Adipocyte (in vitro differentiated cells): ENCODE results near the gene BHLHA15.
"Not testable (repeated sequence)": the region's sequence is repeated elsewhere in the genome, so short reads cannot be mapped to it uniquely, and the experiment has no call there.

Source experiments
- DNase-seq: peaks from one replicate; pipeline ENCODE4 v3.0.0-alpha.2; 2015; ENCODE audit warnings: low read depth
- H3K27me3 ChIP-seq: replicated peaks from 2 replicates; pipeline ENCODE4 v1.7.0; 2013; ENCODE audit warnings: mild to moderate bottlenecking, low read length, moderate library complexity; ENCODE audit not compliant: control insufficient read depth, insufficient read depth
- H3K36me3 ChIP-seq: 2 replicates; pipeline ENCODE4 v1.7.0; 2013; ENCODE audit warnings: low read length, mild to moderate bottlenecking, moderate library complexity; ENCODE audit not compliant: control insufficient read depth, insufficient read depth, severe bottlenecking
- H3K4me1 ChIP-seq: 2 replicates; pipeline ENCODE4 v1.7.0; 2013; ENCODE audit warnings: mild to moderate bottlenecking, low read length, moderate library complexity; ENCODE audit not compliant: control insufficient read depth, insufficient read depth
- H3K4me3 ChIP-seq: 2 replicates; pipeline ENCODE4 v1.7.0; 2013; ENCODE audit warnings: mild to moderate bottlenecking, low read length, moderate library complexity
- H3K9ac ChIP-seq: 2 replicates; pipeline ENCODE4 v1.7.0; 2013; ENCODE audit warnings: mild to moderate bottlenecking, low read length, moderate library complexity
- H3K9me3 ChIP-seq: 2 replicates; pipeline ENCODE4 v1.7.0; 2013; ENCODE audit warnings: mild to moderate bottlenecking, low read length, moderate library complexity; ENCODE audit not compliant: control insufficient read depth

Gene BHLHA15

DNA sequence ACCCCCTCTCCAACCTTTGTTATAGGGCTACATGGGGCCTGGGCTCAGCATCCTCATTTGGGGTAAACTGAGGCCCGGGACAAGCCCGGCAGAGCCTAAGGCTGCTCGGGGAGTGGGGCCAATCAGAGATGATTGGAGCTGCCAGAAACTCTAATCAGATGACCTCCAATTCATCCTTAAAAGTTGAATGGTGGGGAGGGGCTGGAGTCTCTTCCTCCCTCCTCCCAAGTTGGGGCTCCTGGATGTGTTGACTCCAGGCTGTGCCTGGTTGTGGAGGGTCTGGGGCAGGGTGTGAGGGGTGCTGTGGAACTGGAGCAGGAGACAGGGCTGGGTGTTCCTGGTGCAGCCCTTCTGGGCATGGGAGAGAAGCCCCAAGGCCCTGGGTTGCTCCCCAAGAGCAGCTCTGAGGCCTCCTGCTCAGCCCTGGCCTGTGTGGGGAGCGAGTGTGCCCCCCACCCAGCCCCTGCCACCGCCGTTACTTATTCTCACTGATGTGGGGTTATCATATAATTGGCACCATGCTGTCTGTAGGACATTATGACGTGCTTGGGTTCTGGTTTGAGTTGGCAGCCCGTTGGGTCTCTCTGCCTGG is 2.2 kb downstream of the BHLHA15 start:
- H3K36me3 ChIP-seq = no peaks in the 10 kb centered on the region
- no peaks in the 10 kb centered on the region for H3K9me3 ChIP-seq
- no peak overlapping the region for H3K9ac ChIP-seq
- H3K4me3 ChIP-seq = no peak overlapping the region
- no peak for DNase-seq
- no peaks in the 10 kb centered on the region for H3K27me3 ChIP-seq
- no peaks in the 10 kb centered on the region for H3K4me1 ChIP-seq

DNA sequence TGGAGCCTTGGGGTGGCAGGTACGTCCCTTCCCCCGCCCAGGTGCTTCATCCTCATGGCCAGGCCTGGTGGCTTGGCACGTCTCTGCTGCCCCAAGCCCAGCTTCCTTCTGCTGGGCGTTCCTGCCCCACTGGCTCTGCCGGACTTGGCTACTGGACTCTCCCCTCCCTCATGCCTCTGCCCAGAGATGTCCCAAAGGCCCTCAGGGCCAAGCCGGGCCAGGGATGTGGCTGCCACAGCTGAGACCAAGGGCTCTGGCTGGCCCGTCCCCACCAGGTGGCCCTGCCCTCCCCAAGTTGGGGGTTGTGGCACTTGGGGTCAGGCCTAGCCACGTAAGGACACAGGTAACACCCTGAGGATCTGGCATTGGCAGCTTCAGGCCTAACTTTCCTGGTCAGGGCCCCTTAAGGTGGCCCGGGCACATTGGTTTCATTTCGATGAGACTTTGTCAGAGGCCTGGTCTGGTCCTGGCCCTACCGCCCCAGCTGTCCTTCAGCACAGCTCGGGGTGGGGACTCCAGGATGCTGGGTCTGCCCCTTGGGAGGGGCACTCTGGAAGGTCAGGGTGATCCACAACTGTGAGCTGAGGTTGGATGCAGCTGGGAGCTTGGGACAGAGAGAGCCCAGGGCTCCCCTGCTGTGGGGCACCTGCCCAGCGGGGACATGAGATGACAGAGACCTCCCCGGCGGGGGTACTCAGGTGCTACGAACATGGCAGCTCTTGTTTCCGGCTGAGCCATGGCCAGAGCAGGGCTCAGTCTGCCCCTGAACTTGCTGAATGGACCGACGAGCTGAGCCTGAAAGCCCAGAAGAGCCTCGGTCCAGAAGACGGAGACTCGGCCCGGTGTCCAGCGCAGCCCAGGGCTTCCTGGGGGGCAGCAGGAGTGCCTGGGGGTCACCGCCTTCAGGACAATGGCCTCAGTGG is 2.9 kb downstream of the BHLHA15 start:
- no peaks in the 10 kb centered on the region for H3K9me3 ChIP-seq
- no peak overlapping the region for H3K4me3 ChIP-seq
- H3K4me1 ChIP-seq = no peaks in the 10 kb centered on the region
- no peaks in the 10 kb centered on the region for H3K27me3 ChIP-seq
- H3K9ac ChIP-seq = no peak overlapping the region
- H3K36me3 ChIP-seq = no peaks in the 10 kb centered on the region
- DNase-seq = no peak

DNA sequence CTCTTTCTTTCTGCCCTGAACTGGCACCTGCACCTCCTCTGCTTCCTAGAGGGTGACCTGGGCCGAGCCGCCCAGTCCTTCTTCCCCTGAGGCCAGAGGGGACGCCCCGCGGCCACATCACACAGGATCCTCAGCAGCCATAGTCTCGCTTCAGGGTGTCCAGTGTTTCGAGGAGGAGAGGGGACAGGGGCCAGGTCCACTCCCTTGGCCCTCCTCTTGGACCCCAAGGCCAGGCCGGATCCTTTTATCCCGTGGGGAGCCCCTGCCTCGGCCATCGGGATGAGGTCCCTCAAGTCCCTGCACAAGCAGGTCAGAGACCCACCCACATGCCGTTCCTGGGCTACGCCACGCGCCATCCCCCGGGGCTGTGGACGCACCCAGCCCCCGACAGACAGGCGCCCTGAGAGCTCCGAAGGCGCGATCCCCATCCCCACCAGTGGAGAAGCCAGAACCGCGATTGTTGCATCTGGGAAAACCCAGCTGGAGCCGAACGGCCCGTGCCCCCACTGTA is 3.6 kb downstream of the BHLHA15 start:
- H3K9me3 ChIP-seq = no peaks in the 10 kb centered on the region
- no peaks in the 10 kb centered on the region for H3K27me3 ChIP-seq
- H3K4me3 ChIP-seq = no peak overlapping the region
- no peak for DNase-seq
- H3K4me1 ChIP-seq = no peaks in the 10 kb centered on the region
- no peak overlapping the region for H3K9ac ChIP-seq
- H3K36me3 ChIP-seq = no peaks in the 10 kb centered on the region

DNA sequence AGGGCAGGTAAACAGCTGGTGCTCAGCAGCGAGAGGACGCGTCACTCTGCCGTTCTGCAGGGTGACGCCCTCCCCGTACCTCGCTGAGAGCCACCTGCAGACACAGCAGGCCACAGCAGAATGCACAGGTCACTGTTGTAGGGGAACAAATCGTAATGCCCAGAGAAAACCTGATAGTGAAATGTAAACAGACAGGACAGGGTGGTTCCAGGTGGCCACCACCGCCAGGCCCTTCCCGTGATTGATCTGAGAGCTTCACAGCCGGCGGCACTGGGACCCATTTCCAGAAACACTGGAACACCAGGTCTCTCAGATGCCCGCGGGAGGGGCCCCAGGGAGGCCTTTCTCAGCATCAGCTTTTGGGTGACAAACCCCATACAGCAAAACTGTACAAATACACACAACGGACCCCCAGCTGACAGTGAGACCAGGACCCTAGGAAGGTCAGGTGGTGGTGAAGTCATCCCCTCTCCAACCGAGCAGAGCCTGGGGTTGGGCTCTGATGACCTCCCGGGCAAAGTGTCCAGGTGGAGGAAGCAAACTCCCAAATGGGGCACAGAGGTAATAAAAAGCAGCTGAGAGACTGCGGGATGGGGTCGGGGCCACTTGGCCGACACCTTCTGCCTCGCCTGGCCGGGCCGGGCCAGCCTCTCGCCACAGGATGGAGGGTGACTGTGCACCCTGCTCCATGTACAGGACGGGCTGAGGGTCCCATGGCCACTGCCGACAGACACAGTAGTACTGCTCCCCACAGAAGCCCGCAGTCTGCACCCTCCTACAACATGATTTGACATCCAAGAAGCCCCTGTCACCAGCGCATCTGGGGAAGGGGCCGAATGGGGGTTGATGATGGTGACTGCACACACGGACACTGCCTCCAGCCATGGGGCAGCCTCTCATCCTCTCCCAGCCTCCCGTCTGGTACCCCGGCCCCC is 4.6 kb downstream of the BHLHA15 start:
- H3K4me3 ChIP-seq = no peak overlapping the region
- DNase-seq = no peak
- no peaks in the 10 kb centered on the region for H3K4me1 ChIP-seq
- no peaks in the 10 kb centered on the region for H3K27me3 ChIP-seq
- H3K9me3 ChIP-seq = no peaks in the 10 kb centered on the region
- H3K9ac ChIP-seq = no peak overlapping the region
- no peaks in the 10 kb centered on the region for H3K36me3 ChIP-seq

DNA sequence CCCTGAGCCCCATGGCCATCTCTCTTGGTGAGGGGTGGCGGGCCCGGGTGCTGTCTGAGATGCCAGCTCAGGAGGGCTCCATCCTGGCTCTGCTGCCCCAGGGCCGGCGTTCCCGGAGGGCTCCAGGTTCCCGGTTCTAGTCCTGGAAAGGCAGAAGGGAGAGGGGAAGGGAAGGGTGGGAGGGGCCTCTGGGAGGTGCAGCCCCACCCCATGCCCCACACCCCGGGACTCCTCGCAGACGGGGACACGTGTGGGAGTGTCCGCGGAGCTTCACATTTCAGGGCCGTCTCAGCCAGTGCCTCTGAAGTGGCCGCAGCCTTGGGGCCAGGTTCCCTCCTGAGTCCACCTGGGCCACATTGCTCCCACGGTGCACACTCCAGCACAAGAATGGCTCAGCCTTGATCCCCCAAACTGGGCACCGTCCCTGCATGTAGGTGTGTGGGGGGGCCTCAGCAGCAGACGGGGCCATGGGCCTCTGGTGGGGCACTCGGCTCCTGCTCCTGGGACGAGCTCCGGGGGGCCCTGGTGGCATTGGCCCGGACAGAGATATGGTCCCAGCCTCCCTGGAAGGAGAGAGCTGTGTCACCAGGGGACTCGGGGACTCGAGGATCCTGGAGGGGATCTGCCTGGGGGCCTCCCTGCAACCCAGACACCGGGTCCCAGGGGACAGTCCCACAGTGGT is 5.8 kb downstream of the BHLHA15 start:
- Histone ChIP-seq H3K9ac (no peak overlapping the region), H3K36me3 (peaks cover 8% of the 10 kb centered on the region), H3K4me3 (no peak overlapping the region), H3K4me1 (no peaks in the 10 kb centered on the region), H3K27me3 (no peaks in the 10 kb centered on the region), H3K9me3 (no peaks in the 10 kb centered on the region)
- no peak for DNase-seq

DNA sequence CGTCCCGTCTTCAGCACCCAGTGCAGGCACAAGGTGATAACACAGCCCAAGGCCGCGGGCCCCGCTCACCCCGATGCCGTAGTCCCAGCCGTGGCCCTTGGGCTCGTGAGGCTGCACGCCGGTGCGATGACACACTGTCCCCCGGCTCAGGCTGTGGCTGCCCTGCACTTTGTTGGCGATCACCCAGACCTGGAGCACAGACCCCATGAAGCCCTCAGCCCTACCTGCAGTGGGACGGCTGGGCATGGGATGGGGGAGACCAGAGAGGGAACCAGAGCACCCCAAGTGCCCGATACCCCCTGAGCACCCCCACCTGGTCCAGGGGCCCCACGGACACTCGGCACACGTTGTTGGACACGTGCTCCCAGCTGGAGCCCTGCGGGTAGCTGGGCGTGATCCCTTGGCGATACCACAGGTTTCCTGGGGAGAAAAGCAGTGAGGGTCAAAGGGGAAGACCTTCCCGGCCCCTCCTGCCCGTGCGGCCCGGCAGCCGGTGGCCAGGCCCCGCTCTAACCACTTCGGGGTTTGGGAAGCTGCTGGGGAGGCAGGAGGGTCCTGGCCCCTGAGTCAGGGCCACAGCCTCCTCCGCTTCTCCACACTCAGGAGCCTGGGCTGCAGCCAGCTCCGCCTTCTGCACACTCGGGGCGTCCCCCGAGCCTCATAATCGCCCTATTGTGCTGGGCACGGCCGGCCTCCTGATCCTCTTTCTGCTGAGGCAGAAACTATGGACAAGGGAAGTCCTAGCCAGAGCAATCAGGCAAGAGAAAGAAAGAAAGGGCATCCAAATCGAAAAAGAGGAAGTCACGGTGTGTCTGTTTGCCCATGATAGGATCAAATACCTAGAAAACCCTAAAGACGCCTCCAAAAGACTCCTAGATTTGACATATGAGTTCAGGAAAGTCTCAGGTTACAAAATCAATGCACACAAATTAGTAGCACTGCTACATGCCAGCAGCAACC is 6.7 kb downstream of the BHLHA15 start:
- H3K36me3 ChIP-seq = peaks cover 9% of the 10 kb centered on the region
- H3K4me1 ChIP-seq = no peaks in the 10 kb centered on the region
- no peak overlapping the region for H3K9ac ChIP-seq
- no peaks in the 10 kb centered on the region for H3K9me3 ChIP-seq
- H3K4me3 ChIP-seq = no peak overlapping the region
- no peaks in the 10 kb centered on the region for H3K27me3 ChIP-seq
- DNase-seq = no peak

DNA sequence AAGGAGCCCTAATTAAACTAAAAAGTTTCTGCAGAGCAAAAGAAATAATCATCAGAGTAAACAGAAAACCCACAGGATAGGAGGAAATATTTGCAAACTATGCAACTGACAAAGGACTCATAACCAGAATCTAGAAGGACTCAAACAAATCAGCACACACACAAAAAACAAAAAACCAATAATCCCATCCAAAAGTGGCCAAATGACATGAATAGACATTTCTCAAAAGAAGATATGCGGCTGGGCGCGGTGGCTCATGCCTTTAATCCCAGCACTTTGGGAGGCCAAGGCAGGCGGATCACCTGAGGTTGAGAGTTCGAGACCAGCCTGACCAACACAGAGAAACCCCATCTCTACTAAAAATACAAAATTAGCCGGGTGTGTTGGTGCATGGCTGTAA is 8.1 kb downstream of the BHLHA15 start:
- not testable (repeated sequence) for DNase-seq, H3K27me3 ChIP-seq, H3K9me3 ChIP-seq, H3K4me1 ChIP-seq, H3K4me3 ChIP-seq, H3K36me3 ChIP-seq, H3K9ac ChIP-seq

DNA sequence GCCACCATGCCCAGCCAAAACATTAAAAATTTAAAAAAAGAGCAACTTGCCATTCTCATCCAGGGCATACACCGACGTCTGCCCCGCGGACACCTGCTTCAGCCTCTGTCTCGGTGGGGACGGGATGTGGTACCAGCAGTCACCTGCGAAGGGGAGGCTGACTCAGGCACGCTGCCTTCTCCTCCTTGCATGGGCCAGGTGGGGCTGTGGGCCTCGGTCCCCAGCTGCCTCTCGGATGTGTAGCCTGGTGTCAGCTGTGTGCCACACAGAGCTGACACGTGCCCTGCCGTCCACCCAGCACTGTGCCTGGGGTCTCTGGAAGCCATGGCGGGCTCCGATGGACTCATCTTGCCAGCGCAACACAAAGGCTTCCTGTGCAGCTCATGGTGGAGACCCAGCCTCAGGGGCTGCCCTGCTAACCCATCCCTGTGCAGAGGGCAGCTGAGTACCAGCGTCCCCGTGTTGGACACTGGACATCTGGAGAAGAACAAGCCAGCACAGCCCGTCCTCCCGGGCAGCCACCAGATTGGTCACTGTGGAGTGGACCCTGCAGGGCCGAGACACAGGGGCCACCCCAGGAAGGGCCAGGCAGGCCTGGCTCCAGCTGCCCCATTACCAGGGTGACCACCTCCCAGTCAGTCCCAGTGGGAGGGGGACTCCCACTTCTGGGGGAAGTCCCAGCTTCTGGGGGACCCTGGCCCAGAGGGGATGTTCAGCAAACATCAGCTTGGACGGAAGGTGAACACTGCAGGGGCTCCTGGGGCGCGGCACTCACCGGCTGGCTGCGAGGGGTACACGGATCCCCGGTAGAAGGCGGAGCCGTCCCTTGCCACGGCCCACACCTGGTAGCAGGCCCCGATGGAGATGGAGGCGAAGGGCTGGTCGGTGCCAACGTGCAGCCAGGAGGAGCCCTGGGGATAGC is 10.6 kb downstream of the BHLHA15 start:
- Histone ChIP-seq H3K4me1 (no peaks in the 10 kb centered on the region), H3K9ac (no peak overlapping the region), H3K36me3 (peaks cover 11% of the 10 kb centered on the region), H3K27me3 (no peaks in the 10 kb centered on the region), H3K9me3 (no peaks in the 10 kb centered on the region), H3K4me3 (no peak overlapping the region)
- no peak for DNase-seq

DNA sequence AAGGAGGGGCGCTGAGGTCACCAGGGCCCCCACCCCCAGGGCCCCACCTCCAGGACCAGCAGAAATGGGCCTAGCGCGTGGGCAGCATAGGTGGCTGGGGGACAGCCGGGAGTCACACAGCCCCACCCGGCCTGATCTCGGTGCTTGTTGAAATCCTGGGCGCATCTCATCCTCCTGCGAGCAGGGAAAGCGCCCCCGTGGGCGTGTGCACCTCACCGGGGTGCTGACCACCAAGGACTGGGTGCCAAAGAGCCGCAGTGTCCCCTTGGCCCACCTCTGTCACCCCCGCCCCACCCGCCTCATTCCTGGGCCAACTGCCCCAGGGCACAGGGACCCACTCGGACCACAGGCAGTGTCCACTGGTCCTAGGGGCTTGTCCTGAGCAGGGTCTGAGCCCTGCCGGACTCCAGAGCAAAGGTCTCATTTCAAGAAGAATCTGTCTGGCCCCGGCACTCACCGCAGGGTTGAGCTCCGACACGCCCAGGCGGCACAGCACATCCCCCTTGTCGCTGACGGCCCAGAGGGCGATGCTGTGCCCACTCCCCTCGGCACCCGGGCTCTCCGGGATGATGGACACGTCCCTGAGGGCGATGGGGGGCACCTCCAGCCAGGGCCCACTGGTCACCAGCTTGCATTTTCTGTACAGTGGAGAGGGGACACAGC is 11.4 kb downstream of the BHLHA15 start:
- Histone ChIP-seq H3K36me3 (peaks cover 11% of the 10 kb centered on the region), H3K9me3 (no peaks in the 10 kb centered on the region), H3K4me3 (no peak overlapping the region), H3K27me3 (no peaks in the 10 kb centered on the region), H3K9ac (no peak overlapping the region), H3K4me1 (no peaks in the 10 kb centered on the region)
- no peak for DNase-seq
